Measurements from ENCODE around the gene NAP1L1.

GRCh38 chr12:76084863-76085519 lies 506 bp upstream of the NAP1L1 start:
- TF ChIP-seq, protein P1, sequence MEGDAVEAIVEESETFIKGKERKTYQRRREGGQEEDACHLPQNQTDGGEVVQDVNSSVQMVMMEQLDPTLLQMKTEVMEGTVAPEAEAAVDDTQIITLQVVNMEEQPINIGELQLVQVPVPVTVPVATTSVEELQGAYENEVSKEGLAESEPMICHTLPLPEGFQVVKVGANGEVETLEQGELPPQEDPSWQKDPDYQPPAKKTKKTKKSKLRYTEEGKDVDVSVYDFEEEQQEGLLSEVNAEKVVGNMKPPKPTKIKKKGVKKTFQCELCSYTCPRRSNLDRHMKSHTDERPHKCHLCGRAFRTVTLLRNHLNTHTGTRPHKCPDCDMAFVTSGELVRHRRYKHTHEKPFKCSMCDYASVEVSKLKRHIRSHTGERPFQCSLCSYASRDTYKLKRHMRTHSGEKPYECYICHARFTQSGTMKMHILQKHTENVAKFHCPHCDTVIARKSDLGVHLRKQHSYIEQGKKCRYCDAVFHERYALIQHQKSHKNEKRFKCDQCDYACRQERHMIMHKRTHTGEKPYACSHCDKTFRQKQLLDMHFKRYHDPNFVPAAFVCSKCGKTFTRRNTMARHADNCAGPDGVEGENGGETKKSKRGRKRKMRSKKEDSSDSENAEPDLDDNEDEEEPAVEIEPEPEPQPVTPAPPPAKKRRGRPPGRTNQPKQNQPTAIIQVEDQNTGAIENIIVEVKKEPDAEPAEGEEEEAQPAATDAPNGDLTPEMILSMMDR (IDR thresholded peaks at IDR 0.05; ENCODE audit: insufficient read depth, low read length): no peak
- TF ChIP-seq POLR2AphosphoS5 (IDR thresholded peaks at IDR 0.05; ENCODE audit: low read depth) (no peak), GABPA (IDR thresholded peaks at IDR 0.05; ENCODE audit: low read depth) (no peak), SPI1 (IDR thresholded peaks at IDR 0.05; ENCODE audit: borderline replicate concordance, low read depth) (no peak)
- TF ChIP-seq, protein P2, sequence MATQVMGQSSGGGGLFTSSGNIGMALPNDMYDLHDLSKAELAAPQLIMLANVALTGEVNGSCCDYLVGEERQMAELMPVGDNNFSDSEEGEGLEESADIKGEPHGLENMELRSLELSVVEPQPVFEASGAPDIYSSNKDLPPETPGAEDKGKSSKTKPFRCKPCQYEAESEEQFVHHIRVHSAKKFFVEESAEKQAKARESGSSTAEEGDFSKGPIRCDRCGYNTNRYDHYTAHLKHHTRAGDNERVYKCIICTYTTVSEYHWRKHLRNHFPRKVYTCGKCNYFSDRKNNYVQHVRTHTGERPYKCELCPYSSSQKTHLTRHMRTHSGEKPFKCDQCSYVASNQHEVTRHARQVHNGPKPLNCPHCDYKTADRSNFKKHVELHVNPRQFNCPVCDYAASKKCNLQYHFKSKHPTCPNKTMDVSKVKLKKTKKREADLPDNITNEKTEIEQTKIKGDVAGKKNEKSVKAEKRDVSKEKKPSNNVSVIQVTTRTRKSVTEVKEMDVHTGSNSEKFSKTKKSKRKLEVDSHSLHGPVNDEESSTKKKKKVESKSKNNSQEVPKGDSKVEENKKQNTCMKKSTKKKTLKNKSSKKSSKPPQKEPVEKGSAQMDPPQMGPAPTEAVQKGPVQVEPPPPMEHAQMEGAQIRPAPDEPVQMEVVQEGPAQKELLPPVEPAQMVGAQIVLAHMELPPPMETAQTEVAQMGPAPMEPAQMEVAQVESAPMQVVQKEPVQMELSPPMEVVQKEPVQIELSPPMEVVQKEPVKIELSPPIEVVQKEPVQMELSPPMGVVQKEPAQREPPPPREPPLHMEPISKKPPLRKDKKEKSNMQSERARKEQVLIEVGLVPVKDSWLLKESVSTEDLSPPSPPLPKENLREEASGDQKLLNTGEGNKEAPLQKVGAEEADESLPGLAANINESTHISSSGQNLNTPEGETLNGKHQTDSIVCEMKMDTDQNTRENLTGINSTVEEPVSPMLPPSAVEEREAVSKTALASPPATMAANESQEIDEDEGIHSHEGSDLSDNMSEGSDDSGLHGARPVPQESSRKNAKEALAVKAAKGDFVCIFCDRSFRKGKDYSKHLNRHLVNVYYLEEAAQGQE (IDR thresholded peaks at IDR 0.05; ENCODE audit: insufficient replicate concordance, low read depth): no peak
